Suprapubic skin (tissue), 4 donors: ENCODE measurements around the gene HOXB5.

Source experiments
- POLR2A ChIP-seq, 2 donors: fragments of 450-650 bp; IDR thresholded peaks; one replicate each; pipeline ENCODE4 v1.6.1; 2017; ENCODE audit warnings: antibody characterized with exemption in 2 of 2, mild to moderate bottlenecking in 2 of 2, moderate library complexity in 2 of 2
- POLR2AphosphoS5 ChIP-seq, 3 donors: sonication (generic); formaldehyde crosslinking; IDR thresholded peaks; one replicate each; pipeline ENCODE4 v1.6.1; 2017; ENCODE audit warnings: antibody characterized with exemption in 3 of 3

GRCh38 chr17:48549281-48549630, 44.3 kb downstream of the HOXB5 start:
- TF ChIP-seq POLR2A (IDR thresholded peaks at IDR 0.05) (no peak), POLR2AphosphoS5 (IDR thresholded peaks at IDR 0.05) (no peak)
